AG04450 (cell line): ENCODE measurements around the gene BSND. TPM values are rescaled to one million over a fixed set of nuclear protein-coding genes. Genes with fewer than 3 reads are reported as not detected.
A peak's percentile ranks its signal among the peaks of the same experiment; 100 is the strongest.

Experiments used
- CTCF ChIA-PET: fragments of 300-600, 350-600 bp; formaldehyde crosslinking; extraction: SDS; loops from one replicate; lab custom pipeline; 2022; ENCODE audit warnings: antibody characterized with exemption, inconsistent platforms; lab: Charles Lee
- POLR2A ChIA-PET: fragments of 350-600 bp; formaldehyde crosslinking; extraction: SDS; loops from one replicate; lab custom pipeline; 2021; ENCODE audit warnings: antibody characterized with exemption, inconsistent platforms; lab: Yijun Ruan, JAX
- DNase-seq: peaks from one replicate; pipeline ENCODE4 v3.0.0-alpha.2; 2011; ENCODE audit warnings: low read depth, low spot score
- H3K27ac ChIP-seq: one replicate; pipeline ENCODE4 v1.5.1; 2012; ENCODE audit warnings: low read depth, low read length, control low read depth
- H3K27me3 ChIP-seq: one replicate; pipeline ENCODE4 v1.6.0; 2012; ENCODE audit warnings: low read length; ENCODE audit not compliant: control insufficient read depth, insufficient read depth
- H3K4me3 ChIP-seq: 2 replicates; pipeline ENCODE4 v1.5.1; 2011; ENCODE audit warnings: mild to moderate bottlenecking, low read depth, low read length, control low read depth
- H3K9me3 ChIP-seq: 2 replicates; pipeline ENCODE4 v1.5.1; 2012; ENCODE audit warnings: low read length; ENCODE audit not compliant: control insufficient read depth, insufficient read depth
- CTCF ChIP-seq: IDR thresholded peaks from 2 replicates; pipeline ENCODE4 v1.5.1; 2011; ENCODE audit warnings: low read depth, low read length, control low read depth, inconsistent platforms
- polyA minus RNA-seq: library from RNA; depleted of rRNA, polyadenylated mRNA; stranded (reverse); fragments of >200 nt; gene quantifications from 2 replicates; pipeline ENCODE4 v1.2.3, GENCODE V29; 2011; rRNA and poly(A)+ RNA removed
- polyA plus RNA-seq: library from polyadenylated mRNA; depleted of rRNA; stranded (reverse); fragments of >200 nt; gene quantifications from 2 replicates; pipeline ENCODE4 v1.2.3, GENCODE V29; 2011; rRNA removed

BSND gene
- polyA plus RNA-seq (not detected in 2 replicates), polyA minus RNA-seq (not detected in 2 replicates)

DNA sequence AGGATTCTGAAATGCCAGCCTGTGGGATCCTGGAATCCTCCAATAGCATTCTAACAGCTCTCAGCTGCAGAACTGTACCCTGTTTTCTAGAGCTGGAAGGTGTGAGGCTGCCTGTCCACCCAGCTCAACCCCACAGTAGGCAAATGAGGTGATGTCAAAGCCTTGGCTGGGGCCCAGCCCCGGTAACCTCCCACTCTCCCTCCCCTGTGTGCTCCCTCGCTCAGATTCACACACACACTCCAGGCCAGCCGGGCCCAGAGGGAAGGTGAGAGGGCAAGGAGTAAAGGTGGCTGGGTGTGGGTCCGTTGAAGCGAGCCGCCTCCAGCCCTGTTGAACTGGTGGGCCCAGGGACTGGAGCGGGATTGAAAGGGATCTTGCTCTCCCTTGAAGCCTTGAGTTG is at the start of gene BSND:
TSS of gene BSND (plus strand) at position 257 of the 400 bp plus-strand sequence. CDS start 254 bp downstream, outside the sequence.
- no peaks in the 10 kb centered on the region; the same call in 1 of the 2 replicates for H3K9me3 ChIP-seq
- no peak within 1 kb of the TSS for H3K27ac ChIP-seq
- CTCF ChIA-PET = interaction anchor here (1.6 to 5.0 kb wide), 2 partner anchors 23 to 50 kb away, joined by 6 to 223 read pairs; no protein-coding TSS in a partner anchor
- no peak for TF ChIP-seq CTCF
- H3K27me3 ChIP-seq = peaks cover 72% of the 10 kb centered on the region
- H3K4me3 ChIP-seq = no peak within 1 kb of the TSS
- POLR2A ChIA-PET = no interaction called here
- DNase-seq = no peak

DNA sequence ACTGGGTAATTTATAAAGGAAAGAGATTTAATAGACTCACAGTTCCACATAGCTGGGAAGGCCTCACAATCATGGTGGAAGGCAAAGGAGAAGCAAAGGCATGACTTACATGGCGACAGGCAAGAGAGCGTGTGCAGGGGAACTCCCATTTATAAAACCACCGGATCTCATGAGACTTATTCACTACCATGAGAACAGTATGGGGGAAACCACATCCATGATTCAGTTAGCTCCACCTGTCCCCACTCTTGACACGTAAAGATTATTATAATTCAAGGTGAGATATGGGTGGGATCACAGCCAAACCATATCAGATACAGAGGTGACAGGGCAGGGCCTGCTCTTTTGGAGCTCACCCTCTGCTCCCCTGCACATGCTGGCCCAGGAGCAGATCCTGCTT is 49.7 kb upstream of the BSND start:
- TF ChIP-seq CTCF = no peak
- no peak overlapping the region for H3K27ac ChIP-seq

DNA sequence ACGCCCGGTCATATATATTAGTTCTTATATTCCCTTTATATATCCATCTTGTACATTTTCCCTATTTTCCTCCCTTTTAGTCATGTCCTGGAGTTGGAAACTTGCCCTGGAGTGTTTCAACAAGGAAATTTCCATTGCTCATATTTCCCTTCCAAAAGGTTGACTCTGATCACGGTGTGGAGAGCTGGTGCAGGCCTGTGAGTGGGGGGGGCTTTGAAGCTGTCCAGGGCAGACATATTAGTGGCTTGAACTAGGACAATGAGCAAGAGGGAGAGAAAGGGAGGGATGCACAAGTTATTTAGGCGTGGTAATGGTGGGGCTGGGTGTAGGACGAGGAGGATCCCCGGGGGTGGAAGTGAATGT is 48.7 kb upstream of the BSND start:
- Histone ChIP-seq H3K9me3 (no peaks in the 10 kb centered on the region; the same call in 1 of the 2 replicates), H3K4me3 (no peak overlapping the region), H3K27me3 (no peaks in the 10 kb centered on the region), H3K27ac (no peak overlapping the region)
- no peak for TF ChIP-seq CTCF
- DNase-seq = no peak
- ChIA-PET CTCF (interaction anchor here (0.7 to 14.7 kb wide), 24 partner anchors 9 to 1759 kb away, joined by 3 to 360 read pairs (median 4); partner anchors contain the start of gene BSND), POLR2A (interaction anchor here (1.5 to 1.7 kb wide), 2 partner anchors 66 to 72 kb away, joined by 3 to 11 read pairs; no protein-coding TSS in a partner anchor)

More for the DNA sequence above, 49.7 kb upstream of the BSND start:
- H3K27me3 ChIP-seq = no peaks in the 10 kb centered on the region
- no peaks in the 10 kb centered on the region; the same call in 1 of the 2 replicates for H3K9me3 ChIP-seq
- POLR2A ChIA-PET = no interaction called here
- DNase-seq = no peak
- H3K4me3 ChIP-seq = no peak overlapping the region
- CTCF ChIA-PET = interaction anchor here (2.0 to 14.7 kb wide), 5 partner anchors 9 to 69 kb away, joined by 6 to 360 read pairs (median 29); partner anchors contain the start of gene BSND

DNA sequence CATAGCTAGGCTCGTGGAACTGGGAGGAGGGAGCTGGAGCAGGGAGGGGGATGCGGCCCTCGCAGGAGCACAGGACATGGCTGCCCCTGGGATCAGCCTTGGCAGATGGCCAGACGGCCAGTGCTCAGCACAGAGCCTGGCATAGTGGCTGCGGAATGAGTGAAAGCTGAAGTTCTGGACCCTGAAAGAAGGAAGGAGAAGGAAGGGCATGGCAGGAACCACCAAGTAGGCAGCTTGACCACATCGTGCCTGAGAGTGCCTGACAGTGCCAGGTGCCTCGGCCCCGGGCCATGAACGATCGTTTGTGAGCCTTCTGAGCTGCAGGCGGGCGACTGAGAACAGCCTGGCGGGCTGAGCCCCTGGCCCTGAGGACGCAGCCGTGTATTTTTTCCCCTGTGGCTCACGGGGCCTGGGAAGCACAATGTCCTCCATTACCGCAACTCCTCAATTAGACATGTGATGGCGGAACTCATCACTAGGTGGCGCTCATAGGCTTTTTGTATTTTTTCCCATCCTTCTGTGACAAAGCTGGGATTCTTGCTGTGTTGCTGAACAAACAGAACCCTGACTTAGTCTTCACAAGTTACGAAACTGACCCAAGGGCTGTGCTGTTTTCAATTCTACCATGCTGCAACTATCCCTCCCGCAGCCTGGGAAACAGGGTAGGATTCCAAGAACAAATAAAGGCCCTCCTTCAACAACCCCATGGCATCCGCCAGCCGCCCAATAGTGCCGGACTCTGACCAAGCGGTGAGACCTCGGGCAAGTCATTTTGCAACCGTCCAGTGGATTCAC is 48.2 kb upstream of the BSND start:
- Histone ChIP-seq H3K9me3 (no peaks in the 10 kb centered on the region; the same call in 1 of the 2 replicates), H3K27me3 (no peaks in the 10 kb centered on the region), H3K27ac (no peak overlapping the region), H3K4me3 (peak overlapping the region; percentile 29; the same call in 1 of the 2 replicates)
- ChIA-PET CTCF (interaction anchor here (0.6 to 14.7 kb wide), 31 partner anchors 8 to 1759 kb away, joined by 3 to 360 read pairs (median 5); partner anchors contain the start of gene BSND), POLR2A (interaction anchor here (0.6 to 1.7 kb wide), 4 partner anchors 37 to 1701 kb away, joined by 3 to 11 read pairs (median 6); no protein-coding TSS in a partner anchor)
- DNase-seq = peak; percentile 70
- peak; percentile 79 for TF ChIP-seq CTCF
